HCT116 (cell line): ENCODE data around the gene CFAP97D2. TPM values are rescaled to one million over a fixed set of nuclear protein-coding genes. Genes with fewer than 3 reads are reported as not detected.

Experiments used
- ATAC-seq: fragments of 200-7000 bp; cut with Tn5 transposase; 2 replicates; pipeline ENCODE4 v1.9.1; 2020; ENCODE audit warnings: mild to moderate bottlenecking, moderate library complexity
- BruUV-seq: library from RNA; stranded (reverse); fragments of 400-500 nt; replicated peaks from 2 replicates; lab custom pipeline; 2021; lab: Mats Ljungman, UMichigan
- CTCF ChIA-PET: fragments of 300-600 bp; sonication (Branson Sonifier 250); formaldehyde crosslinking; loops from one replicate; lab custom pipeline; 2021; ENCODE audit warnings: antibody characterized with exemption; lab: Charles Lee
- POLR2A ChIA-PET: fragments of 300-600, 350-600 bp; sonication (Branson Sonifier 250); formaldehyde crosslinking; loops from one replicate; lab custom pipeline; 2021; ENCODE audit warnings: antibody characterized with exemption; lab: Charles Lee
- RAD21 ChIA-PET, 2 experiments: fragments of 300-600 bp; sonication (Branson Sonifier 250); formaldehyde crosslinking; loops; one replicate each; lab custom pipeline; 2023; ENCODE audit warnings: low total read pairs in 2 of 2; ENCODE audit not compliant: uncharacterized antibody in 2 of 2, unreplicated experiment in 2 of 2, low non-redundant PET in 1 of 2; lab: Charles Lee
- DNase-seq: peaks from one replicate; pipeline ENCODE4 v3.0.0-alpha.2; 2010; ENCODE audit warnings: low read depth, low spot score
- H2AFZ ChIP-seq: fragments of 200-600 bp; shearing (Covaris generic), sonication (generic); 2 replicates; pipeline ENCODE4 v1.6.1; 2017; ENCODE audit warnings: low read depth, mixed run types, mixed read lengths, antibody characterized with exemption, low read length; ENCODE audit not compliant: poor library complexity, severe bottlenecking
- H3K27ac ChIP-seq: 2 replicates; pipeline ENCODE4 v1.5.1; 2012; ENCODE audit warnings: low read depth, low read length
- H3K27me3 ChIP-seq: fragments of 200-600 bp; sonication (generic); 2 replicates; pipeline ENCODE4 v1.6.1; 2016; ENCODE audit warnings: mixed run types, low read length, mixed read lengths; ENCODE audit not compliant: insufficient read depth
- H3K36me3 ChIP-seq, 2 experiments: fragments of 200-500 bp in 1 of 2; fragments of 200-600 bp in 1 of 2; sonication (Bioruptor generic) in 1 of 2; sonication (generic) in 1 of 2; 2 replicates each; pipeline versions ENCODE4 v1.5.1 to v1.6.1; 2014 to 2016; ENCODE audit warnings: low read length in 2 of 2, inconsistent platforms in 1 of 2, mixed read lengths in 1 of 2, mixed run types in 1 of 2; ENCODE audit not compliant: insufficient read depth in 2 of 2, control insufficient read depth in 1 of 2
- H3K4me1 ChIP-seq, 2 experiments: fragments of 200-600 bp in 1 of 2; sonication (generic) in 1 of 2; 2 replicates each; pipeline versions ENCODE4 v1.5.1 to v1.6.1; 2012 to 2017; ENCODE audit warnings: low read length in 2 of 2, inconsistent platforms in 1 of 2, mild to moderate bottlenecking in 1 of 2, mixed read lengths in 1 of 2, mixed run types in 1 of 2, moderate library complexity in 1 of 2; ENCODE audit not compliant: insufficient read depth in 2 of 2, control insufficient read depth in 1 of 2
- H3K4me2 ChIP-seq: fragments of 200-600 bp; sonication (generic); 2 replicates; pipeline ENCODE4 v1.6.1; 2017; ENCODE audit warnings: mixed run types, low read length, mixed read lengths
- H3K4me3 ChIP-seq, 2 experiments: fragments of 200-600 bp in 1 of 2; sonication (generic) in 1 of 2; replicated peaks in 1 of 2; 2 replicates each; pipeline ENCODE4 v1.5.1; 2011 to 2016; ENCODE audit warnings: low read length in 2 of 2, control low read depth in 1 of 2, low read depth in 1 of 2, mild to moderate bottlenecking in 1 of 2, mixed read lengths in 1 of 2, mixed run types in 1 of 2
- H3K79me2 ChIP-seq: fragments of 200-600 bp; sonication (generic); 2 replicates; pipeline ENCODE4 v1.6.1; 2017; ENCODE audit warnings: mild to moderate bottlenecking, mixed run types, low read length, moderate library complexity, mixed read lengths; ENCODE audit not compliant: insufficient read depth
- H3K9ac ChIP-seq: fragments of 200-600 bp; sonication (generic); 2 replicates; pipeline ENCODE4 v1.6.1; 2016; ENCODE audit warnings: low read length, mixed read lengths
- H3K9me2 ChIP-seq: fragments of 200-600 bp; sonication (generic), shearing (Covaris generic); 2 replicates; pipeline ENCODE4 v1.6.1; 2017; ENCODE audit warnings: mixed run types, mild to moderate bottlenecking, moderate library complexity; ENCODE audit not compliant: insufficient read depth
- H3K9me3 ChIP-seq, 2 experiments: fragments of 200-500 bp in 1 of 2; fragments of 200-600 bp in 1 of 2; sonication (Bioruptor generic) in 1 of 2; sonication (generic) in 1 of 2; 2 replicates each; pipeline ENCODE4 v1.6.1; 2014 to 2017; ENCODE audit warnings: low read length in 2 of 2, mixed read lengths in 2 of 2, inconsistent platforms in 1 of 2, low read depth in 1 of 2, mild to moderate bottlenecking in 1 of 2, mixed run types in 1 of 2, moderate library complexity in 1 of 2; ENCODE audit not compliant: control insufficient read depth in 1 of 2, insufficient read depth in 1 of 2
- H4K20me1 ChIP-seq: fragments of 200-600 bp; sonication (generic), shearing (Covaris generic); 2 replicates; pipeline ENCODE4 v1.6.1; 2017; ENCODE audit warnings: mixed run types, mild to moderate bottlenecking, moderate library complexity; ENCODE audit not compliant: insufficient read depth
- ATF3 ChIP-seq: IDR thresholded peaks from 2 replicates; pipeline ENCODE4 v1.6.1; 2012
- CBX3 ChIP-seq: IDR thresholded peaks from 2 replicates; pipeline ENCODE4 v1.6.1; 2012; ENCODE audit warnings: low read depth
- CTCF ChIP-seq, 3 experiments: fragments of 200-600 bp in 1 of 3; sonication (generic) in 1 of 3; IDR thresholded peaks in 2 of 3; conservative IDR thresholded peaks in 1 of 3; 2 replicates each; pipeline ENCODE4 v1.5.1; 2012 to 2017; ENCODE audit warnings: low read depth in 2 of 3, low read length in 2 of 3, antibody characterized with exemption in 1 of 3, borderline replicate concordance in 1 of 3, control low read depth in 1 of 3, mild to moderate bottlenecking in 1 of 3, mixed read lengths in 1 of 3, mixed run types in 1 of 3, moderate library complexity in 1 of 3; ENCODE audit not compliant: insufficient read depth in 1 of 3
- EGR1 ChIP-seq: IDR thresholded peaks from 2 replicates; pipeline ENCODE4 v1.6.1; 2012; ENCODE audit warnings: low read depth
- ELF1 ChIP-seq: IDR thresholded peaks from 2 replicates; pipeline ENCODE4 v1.6.1; 2012; ENCODE audit warnings: low read depth, borderline replicate concordance
- EZH2 ChIP-seq: fragments of 200-600 bp; sonication (generic); IDR thresholded peaks from 2 replicates; pipeline ENCODE4 v1.6.1; 2017; ENCODE audit warnings: antibody characterized with exemption, mixed run types
- FOSL1 ChIP-seq: IDR thresholded peaks from 2 replicates; pipeline ENCODE4 v1.6.1; 2012; ENCODE audit warnings: low read depth
- MAX ChIP-seq: IDR thresholded peaks from 2 replicates; pipeline ENCODE4 v1.6.1; 2012
- POLR2A ChIP-seq: IDR thresholded peaks from 2 replicates; pipeline ENCODE4 v1.7.0; 2011; ENCODE audit warnings: borderline replicate concordance; ENCODE audit not compliant: insufficient read depth, insufficient read length; ENCODE audit errors: extremely low read depth
- POLR2AphosphoS5 ChIP-seq: IDR thresholded peaks from 2 replicates; pipeline ENCODE4 v1.6.1; 2011; ENCODE audit warnings: mild to moderate bottlenecking, low read depth, low read length, moderate library complexity
- RAD21 ChIP-seq: IDR thresholded peaks from 2 replicates; pipeline ENCODE4 v1.6.1; 2012; ENCODE audit warnings: low read depth, mild to moderate bottlenecking
- SIN3A ChIP-seq: IDR thresholded peaks from 2 replicates; pipeline ENCODE4 v1.6.1; 2012; ENCODE audit warnings: low read depth
- SP1 ChIP-seq: IDR thresholded peaks from 2 replicates; pipeline ENCODE4 v1.6.1; 2012; ENCODE audit warnings: low read depth
- SRF ChIP-seq: IDR thresholded peaks from 2 replicates; pipeline ENCODE4 v1.6.1; 2012; ENCODE audit warnings: low read depth
- TCF7L2 ChIP-seq: IDR thresholded peaks from 2 replicates; pipeline ENCODE4 v1.7.0; 2011; ENCODE audit warnings: borderline replicate concordance, inconsistent platforms; ENCODE audit not compliant: insufficient read depth, insufficient read length; ENCODE audit errors: extremely low read depth
- YY1 ChIP-seq: IDR thresholded peaks from 2 replicates; pipeline ENCODE4 v1.6.1; 2011; ENCODE audit warnings: low read length, low read depth, moderate library complexity, mild to moderate bottlenecking; ENCODE audit not compliant: insufficient replicate concordance; ENCODE audit errors: extremely low read depth
- ZFX ChIP-seq: fragments of 450-650 bp; IDR thresholded peaks from 2 replicates; pipeline ENCODE4 v1.6.1; 2017
- ZNF274 ChIP-seq: fragments of 200-500 bp; sonication (Bioruptor generic); IDR thresholded peaks from 2 replicates; pipeline ENCODE4 v1.6.1; 2014; ENCODE audit warnings: mild to moderate bottlenecking, low read depth, low read length, inconsistent platforms
- intact Hi-C: fragments of 100-400 bp; cut with micrococcal nuclease; formaldehyde crosslinking; loops from 2 replicates; pipeline ENCODE4 v1.10.0; 2022
- total RNA-seq: library from RNA; stranded (reverse); gene quantifications from one replicate; pipeline ENCODE4 v1.2.1, GENCODE V29; 2021; ENCODE audit not compliant: unreplicated experiment

The CFAP97D2 gene
- total RNA-seq, 1 experiment from 2014 or later, result not detected

- POLR2A ChIA-PET, result no interaction called here
- H3K27me3 ChIP-seq, result no peaks in the 10 kb centered on the region
- CTCF ChIA-PET, result no interaction called here
- no TSS peak for BruUV-seq
- no peaks in the 10 kb centered on the region for H3K79me2 ChIP-seq
- H2AFZ ChIP-seq, result no peak overlapping the region
- H3K9ac ChIP-seq, result no peak overlapping the region
- DNase-seq, result no peak
- H3K9me3 ChIP-seq, result no peaks in the 10 kb centered on the region
- no peak overlapping the region for H3K4me3 ChIP-seq
- RAD21 ChIA-PET, result no interaction called here
- intact Hi-C loops, result loop anchor here (10.0 kb wide), 1 partner anchor 190 kb away; no protein-coding TSS in a partner anchor
- no peaks in the 10 kb centered on the region for H3K36me3 ChIP-seq
- TF ChIP-seq POLR2AphosphoS5, result no peak
- no peak for TF ChIP-seq SRF
- TF ChIP-seq FOSL1, result no peak
- TF ChIP-seq TCF7L2, result no peak
- TF ChIP-seq EGR1, result no peak
- no peak for TF ChIP-seq SP1
- TF ChIP-seq SIN3A, result no peak
- no peak for TF ChIP-seq ZNF274
- no peak for TF ChIP-seq POLR2A
- TF ChIP-seq YY1, result no peak
- TF ChIP-seq CTCF (IDR thresholded peaks at IDR 0.05 in 2 of 3, conservative IDR thresholded peaks at IDR 0.05 in 1 of 3; ENCODE audit: borderline replicate concordance in 1 of 3, insufficient read depth in 1 of 3, low read depth in 2 of 3, low read length in 2 of 3), result no peak
- TF ChIP-seq RAD21, result no peak
- TF ChIP-seq ATF3, result no peak
- TF ChIP-seq ZFX, result no peak
- no peak for TF ChIP-seq ELF1
- TF ChIP-seq MAX, result no peak
- TF ChIP-seq EZH2, result no peak
- TF ChIP-seq CBX3, result no peak
- no peak overlapping the region for H3K4me2 ChIP-seq
- no peaks in the 10 kb centered on the region for H4K20me1 ChIP-seq
- no peak for ATAC-seq
- peaks cover 4 to 10% of the 10 kb centered on the region in 2 experiments; a peak in 3 of 4 replicates for H3K4me1 ChIP-seq
- H3K9me2 ChIP-seq, result no peaks in the 10 kb centered on the region
- no peak overlapping the region for H3K27ac ChIP-seq
Measured at GRCh38 chr13:114144606-114145244, 34.3 kb upstream of the CFAP97D2 start.
